GM18499 (cell line): ENCODE data around the gene FIGN.

ENCODE experiments used
- ATAC-seq: cut with Tn5 transposase; IDR thresholded peaks from one replicate; pipeline ENCODE4 v1.9.1; 2021; ENCODE audit warnings: moderate number of reproducible peaks; ENCODE audit not compliant: insufficient read depth, unreplicated experiment

The FIGN gene

DNA sequence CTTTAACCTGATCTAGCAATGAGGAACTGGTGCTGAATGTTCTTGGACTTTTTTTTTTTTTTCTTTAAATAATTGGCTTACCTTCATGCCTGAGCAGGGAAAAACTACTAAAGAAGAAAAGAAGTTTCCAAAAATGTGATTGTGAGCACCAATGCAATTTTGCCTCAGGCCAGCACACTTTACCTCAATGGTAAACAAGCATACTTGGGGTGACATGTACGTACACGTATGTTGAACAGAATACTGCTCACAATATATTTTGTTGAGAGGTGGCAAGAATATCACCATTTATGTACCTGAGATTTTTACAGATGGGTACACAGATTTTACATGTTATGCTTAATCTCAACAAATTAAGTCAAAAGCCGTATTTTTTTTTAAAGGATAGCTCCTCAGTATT, 144.3 kb downstream of the FIGN start:
- no peak for ATAC-seq

DNA sequence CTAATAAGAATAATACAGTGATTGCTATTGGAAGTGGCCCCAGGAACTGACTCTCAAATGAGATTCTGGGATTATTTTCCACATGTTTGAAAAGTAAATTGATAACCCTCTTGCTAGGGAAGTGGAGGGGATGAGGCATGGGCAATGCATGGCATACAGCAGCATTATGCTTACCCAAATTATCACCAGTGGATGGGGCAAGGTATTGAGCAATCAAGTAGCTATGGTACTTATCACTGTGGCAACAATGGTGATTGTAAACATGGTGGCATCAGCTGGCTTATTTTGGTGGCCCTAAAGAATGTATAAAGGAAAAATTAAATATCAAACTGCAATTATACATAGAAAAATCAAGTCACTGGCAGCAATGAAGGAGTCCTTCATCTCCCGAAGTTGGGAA, 155.1 kb downstream of the FIGN start:
- no peak for ATAC-seq

DNA sequence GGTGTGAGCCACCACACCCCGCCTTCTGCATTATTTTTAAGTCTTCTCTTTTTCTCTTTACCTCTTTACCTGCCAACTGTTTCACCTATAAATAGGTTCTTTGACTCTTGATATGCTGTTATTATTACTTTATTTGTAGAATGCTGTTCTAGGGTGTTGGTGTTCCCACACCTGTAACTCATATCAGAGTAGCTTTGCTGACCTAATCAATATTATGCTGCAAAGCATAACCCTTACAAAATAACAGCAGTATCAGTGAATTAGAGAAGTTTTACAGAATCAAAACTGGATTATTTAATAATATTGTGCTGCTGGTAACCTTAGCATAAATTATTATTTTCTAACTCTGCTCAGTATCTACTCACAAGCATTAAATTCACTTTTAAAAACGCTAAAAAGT, 161.5 kb downstream of the FIGN start:
- no peak for ATAC-seq

DNA sequence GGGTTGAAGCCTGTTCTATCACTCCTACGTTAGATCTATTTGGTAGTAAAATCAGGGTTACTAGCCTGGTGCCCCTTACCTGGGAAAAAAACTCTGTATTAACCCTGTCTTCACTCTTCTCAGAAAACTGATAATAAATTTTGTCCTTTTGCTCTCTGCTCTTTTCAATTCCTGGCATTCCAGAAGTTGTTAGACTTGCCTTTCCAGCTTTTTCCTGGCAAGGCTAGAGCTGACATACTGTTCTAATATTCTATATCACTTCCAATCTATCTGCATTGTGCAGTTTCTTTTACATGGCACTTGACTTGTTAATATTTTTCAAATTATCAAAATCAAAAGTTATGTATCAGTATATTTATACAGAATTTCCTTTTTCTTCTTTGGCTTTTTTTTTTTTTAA, 162.2 kb downstream of the FIGN start:
- no peak for ATAC-seq

DNA sequence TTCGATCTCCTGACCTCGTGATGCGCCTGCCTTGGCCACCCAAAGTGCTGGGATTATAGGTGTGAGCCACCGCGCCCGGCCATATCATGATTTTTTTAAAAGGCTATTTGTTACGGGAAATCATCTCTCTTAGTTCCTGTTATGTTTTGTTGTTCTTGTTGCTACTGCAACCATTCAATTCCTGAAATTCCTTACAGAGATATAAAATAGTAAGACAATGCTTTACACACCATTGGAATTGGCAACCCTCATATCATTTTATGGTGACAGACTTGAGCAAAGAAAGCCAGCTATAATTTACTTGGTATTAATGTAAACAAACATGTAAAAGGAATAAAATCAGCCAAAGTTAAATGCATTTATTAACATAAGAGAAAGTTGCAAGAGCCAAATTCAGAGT, 163.0 kb downstream of the FIGN start:
- ATAC-seq = no peak

DNA sequence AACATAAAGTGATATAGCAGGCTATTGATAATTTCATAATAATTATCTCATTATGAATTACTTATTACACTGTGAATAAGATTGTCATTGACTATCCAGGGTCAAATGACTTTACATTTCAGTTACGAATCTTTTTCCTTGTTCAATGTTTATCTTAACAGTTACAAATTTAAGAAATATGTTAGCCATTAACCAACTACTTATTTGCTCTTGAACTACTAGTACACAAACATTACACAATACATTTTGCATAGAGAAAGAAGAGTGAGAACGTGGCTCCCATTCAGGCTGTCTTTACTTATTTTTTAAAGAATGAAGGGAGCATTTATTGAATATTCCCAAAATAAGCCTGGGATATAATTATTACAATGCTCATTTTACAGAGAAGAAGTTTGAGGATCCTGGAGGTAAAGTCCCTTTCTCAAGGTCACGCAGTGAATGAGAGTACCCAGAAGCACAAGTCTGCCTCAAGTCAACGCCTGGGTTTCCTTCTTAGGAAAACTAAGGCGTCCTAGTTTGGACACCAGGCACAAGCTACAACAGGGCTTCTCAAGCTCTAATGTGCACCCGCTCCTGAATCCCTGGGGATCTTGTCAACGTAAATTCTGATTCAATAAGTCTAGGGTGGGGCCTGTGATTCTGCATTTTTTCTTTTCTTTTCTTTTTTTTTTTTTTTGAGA, 164.2 kb downstream of the FIGN start:
- ATAC-seq = no peak

DNA sequence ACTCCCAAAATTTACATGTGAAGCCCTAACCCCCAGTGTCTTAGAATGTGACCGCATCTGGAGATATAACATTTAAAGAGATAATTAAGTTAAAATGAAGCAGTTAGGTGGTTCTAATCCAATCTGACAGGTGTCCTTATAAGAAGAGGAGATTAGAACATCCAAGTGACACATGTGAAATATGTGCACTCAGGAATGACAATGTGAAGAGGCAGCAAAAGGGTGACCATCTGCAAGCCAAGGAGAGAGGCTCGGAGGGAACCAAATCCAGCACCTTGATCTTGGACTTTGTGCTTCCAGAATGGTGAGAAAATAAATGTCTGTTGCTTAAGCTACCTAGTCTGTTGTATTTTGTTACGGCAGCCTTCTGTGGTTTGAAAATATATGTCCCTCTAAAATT, 165.4 kb downstream of the FIGN start:
- no peak for ATAC-seq

DNA sequence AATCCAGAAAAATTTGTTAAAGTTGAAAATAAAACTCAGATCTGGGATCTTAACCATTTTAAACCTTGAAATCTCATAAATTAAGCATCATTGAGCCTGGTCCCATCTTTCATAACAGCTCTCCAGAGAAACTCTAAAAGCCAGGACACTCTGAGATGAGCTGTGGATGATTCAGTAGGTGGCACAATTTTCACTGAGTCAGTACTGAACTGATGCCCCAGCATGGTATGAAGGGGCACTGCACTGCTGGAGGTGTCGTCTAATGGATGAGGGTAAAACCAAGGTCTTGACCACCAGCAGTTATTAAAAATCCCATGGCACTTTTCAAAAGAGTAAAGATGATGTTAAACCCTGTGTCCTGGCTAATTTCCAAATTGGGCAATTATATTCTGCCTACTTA, 170.6 kb downstream of the FIGN start:
- no peak for ATAC-seq

DNA sequence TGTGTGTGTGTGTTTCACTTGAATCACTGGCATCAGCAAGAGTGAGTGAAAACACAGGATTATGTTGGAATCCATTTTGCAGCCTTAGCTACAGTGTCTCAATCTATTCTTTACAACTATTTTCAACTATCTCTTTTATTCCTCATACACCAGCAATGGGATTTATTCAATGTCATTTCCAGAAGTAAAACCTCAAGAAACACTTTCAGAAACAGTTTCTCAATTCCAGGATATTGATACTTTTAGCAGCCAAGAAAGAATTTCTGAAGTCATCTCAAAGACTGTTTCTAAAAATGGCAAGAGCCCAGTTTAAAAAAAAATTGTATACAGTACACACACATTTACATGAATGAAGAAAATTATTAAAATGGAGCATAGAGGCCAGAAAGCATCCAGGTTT, 171.6 kb downstream of the FIGN start:
- no peak for ATAC-seq

DNA sequence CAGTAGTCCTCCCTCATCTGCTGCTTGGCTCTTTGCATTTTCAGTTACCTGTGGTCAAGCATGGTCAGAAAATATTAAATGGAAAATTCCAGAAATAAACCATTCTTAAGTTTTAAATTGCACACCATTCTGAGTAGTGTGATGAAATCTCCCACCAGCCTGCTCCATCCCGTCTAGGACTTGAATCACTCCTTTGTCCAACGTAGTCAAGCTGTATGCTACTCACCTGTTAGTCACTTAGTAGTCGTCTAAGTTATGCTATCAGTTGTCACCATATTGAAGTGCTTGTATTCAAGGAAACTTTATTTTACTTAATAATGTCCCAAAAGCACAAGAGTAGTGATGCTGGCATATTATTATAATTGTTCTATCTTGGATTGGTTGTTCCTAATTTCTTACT, 172.5 kb downstream of the FIGN start:
- ATAC-seq = no peak

DNA sequence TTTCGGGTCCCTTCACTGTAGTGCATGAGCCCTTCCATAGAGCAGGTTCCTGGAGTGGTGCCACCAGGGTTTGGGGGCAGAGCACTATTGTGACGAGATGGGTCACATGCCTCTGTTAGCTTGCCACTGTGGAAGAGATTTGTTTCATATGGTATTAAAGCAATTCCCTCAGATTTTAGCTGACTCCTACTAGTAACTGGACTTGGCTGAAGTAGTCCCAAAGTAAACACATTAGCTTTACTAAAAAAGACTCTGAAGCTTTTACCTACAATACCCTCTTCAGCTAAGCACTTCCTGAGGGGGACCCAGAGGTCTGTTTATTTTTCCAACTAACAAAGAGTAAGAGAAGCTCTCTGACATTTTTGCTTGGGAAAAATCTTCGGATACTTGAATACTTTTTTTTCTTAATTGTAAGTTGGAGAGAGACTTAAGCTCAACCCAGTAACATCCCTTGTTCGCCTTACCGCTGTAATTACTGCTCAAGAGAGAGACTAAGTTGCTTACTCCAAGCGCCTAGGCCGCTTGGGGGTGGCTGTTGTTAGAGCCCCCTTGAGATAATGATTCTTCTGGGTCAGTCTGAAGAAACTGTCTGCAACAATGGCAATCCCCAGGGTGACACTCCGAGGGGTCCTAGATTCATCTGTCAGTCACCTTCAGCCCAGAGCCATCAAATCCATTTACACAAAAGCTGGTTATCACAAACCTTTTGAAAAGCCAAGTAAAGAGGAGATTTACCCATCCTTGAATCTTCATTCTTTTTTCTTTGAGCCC, 177.4 kb downstream of the FIGN start:
- ATAC-seq = no peak

DNA sequence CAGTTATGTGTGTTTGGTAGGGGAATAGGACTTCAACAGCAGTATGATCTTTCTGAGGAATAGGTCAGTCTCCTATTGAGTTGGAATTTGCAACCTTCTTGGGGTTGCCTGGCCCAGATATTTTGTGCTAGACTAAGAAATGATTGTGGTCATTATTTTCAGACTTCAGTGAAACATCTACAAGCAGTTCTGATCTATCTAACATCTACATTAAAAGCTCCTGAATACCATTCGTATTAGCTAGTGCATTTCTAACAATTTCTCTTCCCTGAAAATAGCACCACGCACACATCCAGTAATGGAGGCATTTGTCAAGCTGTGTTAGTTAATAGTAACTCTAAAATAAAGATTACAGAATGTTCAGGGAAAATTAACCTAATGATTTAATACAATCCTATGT, 179.3 kb downstream of the FIGN start:
- no peak for ATAC-seq

DNA sequence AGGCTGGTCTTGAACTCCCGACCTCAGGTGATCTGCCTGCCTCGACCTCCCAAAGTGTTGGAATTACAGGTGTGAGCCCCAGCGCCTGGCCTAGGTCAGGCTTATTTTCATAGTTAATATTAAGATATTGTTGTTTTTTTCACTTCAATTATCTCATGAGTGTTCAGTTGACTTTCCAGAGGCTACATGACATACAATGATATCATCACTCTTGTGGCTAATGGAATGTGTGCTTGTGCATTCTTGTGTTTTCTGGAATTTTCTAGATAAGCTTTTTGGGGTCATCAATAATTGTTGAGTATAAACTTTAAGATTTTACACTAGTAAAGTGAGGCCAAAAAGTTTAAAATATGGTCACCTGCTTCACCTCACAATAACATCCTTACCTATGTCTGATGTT, 180.9 kb downstream of the FIGN start:
- no peak for ATAC-seq

DNA sequence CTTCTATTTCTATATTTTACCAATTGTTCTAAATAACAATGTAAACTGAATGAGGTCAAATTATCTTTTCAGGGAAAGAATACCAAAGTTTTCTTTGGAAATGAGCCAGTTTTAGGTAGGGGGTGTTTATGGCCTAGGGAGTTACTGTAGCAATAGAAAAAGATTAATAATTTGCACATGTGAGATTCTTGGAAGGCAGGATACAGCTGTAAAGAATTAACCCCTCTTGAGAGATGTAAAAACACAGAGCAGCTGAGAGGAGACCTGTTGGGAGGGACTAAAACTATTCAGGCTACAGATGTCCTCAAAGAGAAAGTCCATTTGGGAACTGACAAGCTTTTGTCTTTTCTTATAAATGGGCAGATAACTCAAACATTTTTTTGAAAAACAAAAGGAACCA, 182.2 kb downstream of the FIGN start:
- ATAC-seq = no peak

DNA sequence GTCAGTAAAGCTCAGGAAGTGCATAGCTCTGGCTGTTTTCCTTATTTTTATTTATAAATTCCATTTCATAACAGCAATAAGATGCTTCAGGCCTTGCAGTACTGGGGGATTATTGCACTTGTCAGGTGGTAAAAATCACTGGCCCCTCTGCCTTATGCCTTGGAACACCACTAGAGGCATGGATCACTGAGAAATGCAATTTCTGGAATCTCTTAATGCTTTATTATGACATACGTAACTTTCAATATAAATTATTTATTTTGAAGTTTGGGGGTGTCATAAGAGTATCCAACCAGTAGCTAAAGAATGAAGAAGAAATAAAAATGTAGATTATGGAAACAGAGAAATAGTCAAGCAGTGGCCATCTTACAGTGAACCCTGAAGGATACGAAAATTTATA, 183.1 kb downstream of the FIGN start:
- no peak for ATAC-seq

DNA sequence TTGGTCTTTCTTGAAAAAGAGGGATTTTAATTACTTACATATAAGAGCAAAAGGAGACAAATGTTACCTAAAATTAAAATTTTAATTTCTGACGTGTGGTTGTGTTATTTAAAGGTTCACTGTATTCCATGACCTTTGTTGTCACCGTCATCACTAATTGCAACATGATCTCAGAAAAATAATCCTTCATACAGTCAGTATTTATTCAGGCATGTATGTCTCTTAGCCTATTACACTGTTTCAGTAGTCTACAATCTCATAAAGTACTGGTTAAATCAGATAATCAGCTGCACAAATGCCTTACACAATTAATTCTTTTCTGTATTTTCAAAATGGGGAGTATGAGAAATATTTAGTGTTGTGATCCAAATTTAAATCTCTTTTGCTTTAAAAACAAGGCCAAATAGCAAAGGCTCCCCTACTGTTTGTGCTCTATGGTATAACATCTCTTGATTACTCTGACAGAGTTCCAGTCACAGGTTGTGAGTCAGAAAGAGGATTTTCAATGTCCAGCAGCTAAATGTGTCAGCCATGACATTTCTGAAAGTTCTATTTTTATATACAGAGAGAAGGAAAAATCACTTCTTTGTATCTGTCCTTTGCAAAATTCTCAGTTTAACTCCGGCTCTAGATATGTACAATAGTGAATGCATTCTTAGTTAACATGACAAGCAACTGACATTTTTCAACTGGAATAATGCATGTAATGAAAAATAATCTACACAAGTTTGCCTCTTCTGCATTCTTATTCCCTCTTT, 184.0 kb downstream of the FIGN start:
- ATAC-seq = no peak

DNA sequence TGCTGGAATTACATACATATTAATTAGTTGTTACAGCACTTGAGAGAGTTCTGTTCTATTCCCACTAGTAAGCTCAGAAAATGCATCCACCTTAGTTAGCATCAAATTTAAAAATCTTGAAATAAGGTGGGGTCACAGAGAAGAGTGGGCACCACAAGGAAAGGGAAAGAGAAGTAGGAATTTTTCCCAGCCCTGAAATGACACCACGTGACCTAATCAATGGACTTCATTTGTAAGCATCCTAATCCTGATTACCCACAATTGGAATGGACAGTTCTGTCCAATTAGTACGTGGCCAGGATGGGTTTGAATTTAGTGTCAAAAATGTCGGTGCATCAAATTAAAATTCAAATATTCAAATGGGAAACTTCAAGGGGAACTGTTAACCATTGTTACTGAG, 186.8 kb downstream of the FIGN start:
- ATAC-seq = no peak
